HG02571 (cell line): ENCODE measurements around the gene DDX20.
"Not testable (repeated sequence)": the region's sequence is repeated elsewhere in the genome, so short reads cannot be mapped to it uniquely, and the experiment has no call there.

Experiments
- ATAC-seq: cut with Tn5 transposase; IDR thresholded peaks from one replicate; pipeline ENCODE4 v1.9.1; 2021; ENCODE audit warnings: mild to moderate bottlenecking, moderate library complexity; ENCODE audit not compliant: unreplicated experiment

DDX20 gene

DNA sequence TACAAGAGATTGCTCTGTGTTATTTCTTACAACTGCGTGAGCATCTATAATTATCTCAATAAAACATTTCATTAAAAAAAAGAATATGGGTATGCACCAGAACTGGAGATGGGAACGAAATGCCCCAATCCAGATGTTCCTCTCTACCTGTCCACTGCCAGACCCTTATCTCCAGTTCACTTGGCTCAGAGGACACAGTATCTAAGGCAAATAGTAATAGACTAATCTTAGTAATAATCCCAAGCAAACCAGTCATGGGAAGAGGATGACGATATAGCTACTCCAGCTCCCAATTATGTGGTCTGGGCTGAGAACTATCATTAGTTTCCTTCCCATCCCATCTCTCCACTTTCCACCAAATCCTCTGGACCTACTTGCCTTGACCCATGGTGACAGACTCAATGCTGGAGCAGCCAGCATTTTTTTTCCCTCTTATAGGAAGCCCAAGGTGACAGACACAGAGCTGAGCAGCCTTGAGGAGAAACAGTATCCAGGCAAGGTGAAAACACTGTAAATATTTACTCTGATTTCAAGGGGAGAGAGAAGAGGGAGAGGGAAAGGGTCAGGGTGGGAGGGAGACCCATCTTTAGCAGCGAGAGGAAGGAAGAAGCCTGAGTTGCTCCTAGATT, 28.7 kb downstream of the DDX20 start:
- ATAC-seq, result no peak

DNA sequence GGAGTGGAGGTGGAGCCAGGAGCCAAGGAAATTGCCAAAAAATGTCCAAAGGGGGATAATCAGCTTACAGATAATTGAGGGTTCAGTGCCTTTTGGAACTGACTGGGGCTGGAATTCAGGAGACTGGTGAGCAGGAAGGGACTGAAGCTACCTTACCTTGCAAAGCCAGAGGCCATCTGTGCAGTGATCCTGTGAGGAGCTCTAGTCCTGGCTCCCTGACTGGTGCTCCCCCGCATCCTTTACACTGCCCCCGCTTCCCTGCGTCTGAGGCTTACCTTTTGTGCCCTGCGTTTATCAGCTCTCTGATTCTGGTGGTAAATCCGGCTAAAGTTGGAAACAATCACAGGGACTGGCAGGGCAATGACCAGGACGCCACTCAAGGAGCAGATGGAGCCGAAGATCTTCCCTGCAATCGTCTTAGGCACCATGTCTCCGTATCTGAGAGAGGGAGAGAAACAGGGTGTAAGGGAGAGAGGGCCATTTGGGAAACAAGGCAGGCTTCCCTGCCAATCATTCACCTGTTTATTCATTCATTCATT, 31.0 kb downstream of the DDX20 start:
- no peak for ATAC-seq

- ATAC-seq, result no peak
Observed at GRCh38 chr1:111789142-111789541, 33.4 kb downstream of the DDX20 start.

DNA sequence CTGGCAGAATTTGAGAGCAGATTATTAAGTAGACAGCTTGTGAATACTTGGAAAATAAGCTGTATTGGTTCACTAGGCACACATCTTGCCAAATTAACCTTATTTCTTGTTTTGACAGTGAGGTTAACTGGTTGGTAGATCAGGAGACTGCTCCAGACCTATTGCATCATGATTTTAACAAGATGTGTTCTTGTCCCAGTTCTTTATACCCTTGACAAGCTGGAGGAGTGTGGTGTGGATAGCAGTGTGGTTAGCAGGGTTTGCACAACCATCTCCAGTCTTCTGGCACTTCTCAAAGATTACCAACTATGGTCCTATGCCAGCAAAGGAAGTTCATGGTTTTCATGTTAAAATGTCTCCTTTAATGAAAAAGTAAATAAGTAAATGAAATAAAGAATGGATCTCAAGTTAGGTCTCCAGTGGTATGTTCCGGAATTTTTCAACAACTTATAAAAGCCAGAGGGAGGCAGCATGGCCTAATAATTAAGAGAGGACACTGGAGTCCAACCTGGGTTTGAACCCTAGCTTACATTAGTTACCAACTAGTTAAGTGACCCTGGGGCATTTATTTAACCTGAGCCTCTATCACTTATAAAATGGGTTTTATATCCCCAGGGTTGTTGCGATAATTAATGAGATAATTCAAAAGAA, 34.1 kb downstream of the DDX20 start:
- no peak for ATAC-seq

- ATAC-seq, result no peak
Observed at GRCh38 chr1:111791776-111792175, 36.1 kb downstream of the DDX20 start.

DNA sequence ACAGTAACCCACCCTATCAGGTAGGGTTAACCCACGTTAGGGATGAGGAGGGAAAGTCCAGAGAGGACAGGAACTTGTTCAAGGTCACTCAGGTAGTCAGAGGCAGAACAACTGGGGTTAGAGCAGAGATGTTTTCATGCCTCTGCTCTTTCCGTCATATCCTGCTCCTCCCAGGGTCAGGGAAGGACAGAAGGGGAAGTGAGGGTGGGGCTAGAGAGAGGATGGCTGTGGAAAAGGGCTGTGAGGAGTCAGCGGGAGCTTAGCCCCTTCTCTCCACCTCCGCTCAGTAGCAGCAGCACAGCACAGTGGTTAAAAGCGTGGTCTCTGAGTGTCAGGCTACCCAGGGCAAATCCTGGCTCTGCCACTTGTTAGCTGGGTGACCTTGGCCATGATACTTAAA, 36.5 kb downstream of the DDX20 start:
- ATAC-seq, result no peak

DNA sequence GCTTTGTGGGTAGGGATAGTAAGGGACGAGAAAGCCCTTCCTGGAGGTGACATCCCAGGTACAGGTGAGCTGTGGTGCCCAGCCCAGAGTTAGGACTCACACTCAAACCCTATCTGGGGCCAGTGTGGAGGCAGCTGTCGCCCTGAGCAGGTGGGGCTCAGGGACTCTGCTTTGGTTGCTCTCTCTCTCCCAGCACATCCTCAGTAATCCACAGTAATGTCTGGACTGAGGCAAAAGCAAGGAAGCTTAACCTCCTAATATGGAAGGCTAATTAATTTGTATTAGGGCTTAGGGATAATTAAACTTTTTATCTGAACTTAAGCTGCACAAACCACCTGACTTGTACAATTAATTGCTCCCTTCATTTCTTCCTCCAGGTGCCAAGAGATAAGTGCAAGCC, 38.2 kb downstream of the DDX20 start:
- ATAC-seq, result no peak

DNA sequence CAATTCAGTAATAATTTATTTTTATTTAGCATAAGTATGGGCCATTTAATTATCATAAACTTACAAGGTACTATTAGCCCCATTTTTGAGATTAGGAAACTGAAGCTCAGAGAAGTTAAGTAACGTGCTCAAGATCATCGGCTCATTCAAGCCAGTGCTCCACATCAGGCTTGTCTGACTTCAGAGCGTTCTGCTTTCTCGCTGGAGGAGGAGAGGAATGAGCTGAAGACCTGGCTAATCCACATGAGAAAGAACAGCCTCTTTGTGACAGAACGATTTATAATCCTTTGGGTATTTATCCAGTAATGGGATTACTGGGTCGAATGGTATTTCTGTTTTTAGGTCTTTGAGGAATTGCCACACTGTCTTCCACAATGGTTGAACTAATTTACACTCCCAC, 39.7 kb downstream of the DDX20 start:
- ATAC-seq, result no peak

- no peak for ATAC-seq
Observed at GRCh38 chr1:111798580-111798979, 42.9 kb downstream of the DDX20 start.

GRCh38 chr1:111799722-111800121, 44.0 kb downstream of the DDX20 start:
- not testable (repeated sequence) for ATAC-seq

DNA sequence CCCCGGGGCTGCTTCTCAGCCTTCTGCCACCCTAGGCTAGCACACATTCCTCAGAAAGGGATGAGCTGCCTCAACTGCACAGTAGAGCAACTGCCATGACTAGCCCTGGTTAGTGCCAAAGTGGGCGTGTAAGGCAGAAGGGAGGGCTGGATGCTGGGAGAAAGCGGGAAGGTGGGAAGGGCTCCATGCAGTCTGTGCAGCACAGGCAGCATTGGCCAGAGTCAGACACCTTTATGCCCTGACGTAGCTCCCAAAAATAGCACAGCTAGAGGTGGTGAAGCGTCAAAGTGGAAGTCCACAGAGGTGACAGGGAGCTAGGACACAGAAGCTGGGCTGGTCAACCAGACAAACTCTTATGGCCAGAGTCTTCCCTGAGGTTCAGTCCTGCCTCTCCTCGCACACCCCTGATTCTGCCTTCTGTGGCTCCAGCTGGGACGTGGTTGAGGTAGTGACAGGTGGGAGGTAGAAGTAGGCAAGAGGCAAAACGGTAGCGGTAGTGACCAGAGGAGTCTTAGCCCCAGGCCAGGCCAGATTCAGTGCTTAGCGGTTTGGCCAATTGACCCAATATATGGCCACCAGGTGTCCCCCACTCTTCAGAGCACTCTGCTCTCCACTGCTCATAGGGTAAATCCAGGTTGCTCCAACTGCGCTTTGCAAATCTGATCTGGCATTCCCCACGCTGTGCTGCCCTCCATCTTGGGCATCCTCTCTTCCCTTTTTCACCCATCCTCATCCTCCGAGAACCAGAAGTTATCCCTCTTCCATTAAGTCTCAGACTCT, 45.6 kb downstream of the DDX20 start:
- ATAC-seq, result no peak

DNA sequence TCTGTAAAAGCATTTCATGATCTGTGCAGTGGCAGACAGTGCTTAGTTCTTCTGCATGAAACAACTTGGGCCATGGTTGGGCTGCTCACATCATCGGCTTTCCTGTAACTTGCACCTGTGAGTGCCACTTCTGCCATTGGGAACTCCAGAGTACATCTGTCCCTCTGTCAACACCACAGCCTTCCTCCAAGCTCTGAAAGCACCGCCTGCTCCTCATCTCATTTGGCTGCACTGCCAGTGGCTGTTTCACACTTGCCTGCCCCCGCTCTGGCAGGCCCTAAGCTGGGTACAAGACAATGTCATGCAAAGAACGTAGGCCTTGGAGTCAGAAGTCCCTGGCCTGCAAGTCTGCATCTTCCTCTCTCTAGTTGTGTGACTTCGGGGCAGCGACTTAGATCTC, 46.4 kb downstream of the DDX20 start:
- ATAC-seq, result no peak

- ATAC-seq, result no peak
Observed at GRCh38 chr1:111802984-111803383, 47.3 kb downstream of the DDX20 start.

DNA sequence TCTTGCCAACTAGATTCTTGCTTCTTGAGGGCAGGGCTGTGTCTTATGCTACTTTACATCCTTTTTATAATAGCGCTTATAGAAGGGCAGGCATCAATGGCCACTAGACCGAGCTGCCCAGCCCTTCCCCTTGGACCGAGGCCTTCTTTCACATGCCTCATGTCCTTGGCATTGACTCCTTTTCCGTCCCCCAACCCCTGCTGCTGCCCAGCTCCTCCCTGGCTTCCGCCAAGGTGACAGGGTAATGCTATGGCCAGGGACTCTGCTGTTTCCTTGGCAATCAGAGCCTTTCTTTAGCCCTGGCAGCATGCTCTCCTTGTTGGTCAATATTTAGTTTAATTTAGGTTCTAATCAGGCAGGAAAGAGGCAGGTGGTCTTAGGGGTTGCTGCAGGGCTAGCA, 48.2 kb downstream of the DDX20 start:
- no peak for ATAC-seq

GRCh38 chr1:111804776-111805175, 49.1 kb downstream of the DDX20 start:
- no peak for ATAC-seq

- ATAC-seq, result no peak
Observed at GRCh38 chr1:111805251-111805650, 49.5 kb downstream of the DDX20 start.

DNA sequence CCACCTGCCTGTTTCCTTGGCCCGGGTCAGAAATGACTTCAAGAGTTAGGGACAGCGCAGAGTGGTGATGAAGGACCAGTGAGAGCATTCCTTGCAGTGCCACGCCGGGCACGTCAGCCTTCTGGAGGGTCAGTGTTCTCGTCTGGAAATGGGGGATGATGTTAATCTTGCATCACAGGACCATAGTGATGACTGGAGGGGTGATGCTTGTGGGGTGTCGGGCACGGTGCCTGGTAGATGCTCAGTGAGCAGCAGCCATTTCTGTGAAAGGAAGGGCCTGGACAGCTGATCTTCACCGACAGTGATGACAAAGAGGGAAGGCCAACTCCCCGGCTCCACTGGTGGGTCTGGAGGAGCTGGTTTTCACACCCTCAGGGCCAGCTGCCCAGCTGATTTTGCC, 56.2 kb downstream of the DDX20 start:
- no peak for ATAC-seq

DNA sequence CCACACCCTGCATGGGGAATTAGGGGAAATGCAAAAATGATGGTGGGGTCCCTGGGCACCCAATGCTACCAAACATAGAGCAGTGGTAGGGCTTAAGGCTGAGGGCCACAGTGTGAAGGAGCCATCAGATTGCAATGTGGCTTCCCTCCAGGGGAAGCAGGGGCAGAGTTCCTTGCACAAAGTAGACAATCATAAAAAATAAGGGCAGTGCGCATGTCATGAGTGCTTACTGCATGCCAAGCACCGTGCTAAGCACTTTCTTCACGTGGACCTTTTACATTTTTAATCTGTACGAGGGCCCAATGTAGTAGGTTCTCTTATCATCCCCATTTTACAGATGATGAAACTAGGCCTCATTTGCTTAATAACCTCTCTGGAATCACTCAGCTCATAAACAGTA, 56.6 kb downstream of the DDX20 start:
- no peak for ATAC-seq

DNA sequence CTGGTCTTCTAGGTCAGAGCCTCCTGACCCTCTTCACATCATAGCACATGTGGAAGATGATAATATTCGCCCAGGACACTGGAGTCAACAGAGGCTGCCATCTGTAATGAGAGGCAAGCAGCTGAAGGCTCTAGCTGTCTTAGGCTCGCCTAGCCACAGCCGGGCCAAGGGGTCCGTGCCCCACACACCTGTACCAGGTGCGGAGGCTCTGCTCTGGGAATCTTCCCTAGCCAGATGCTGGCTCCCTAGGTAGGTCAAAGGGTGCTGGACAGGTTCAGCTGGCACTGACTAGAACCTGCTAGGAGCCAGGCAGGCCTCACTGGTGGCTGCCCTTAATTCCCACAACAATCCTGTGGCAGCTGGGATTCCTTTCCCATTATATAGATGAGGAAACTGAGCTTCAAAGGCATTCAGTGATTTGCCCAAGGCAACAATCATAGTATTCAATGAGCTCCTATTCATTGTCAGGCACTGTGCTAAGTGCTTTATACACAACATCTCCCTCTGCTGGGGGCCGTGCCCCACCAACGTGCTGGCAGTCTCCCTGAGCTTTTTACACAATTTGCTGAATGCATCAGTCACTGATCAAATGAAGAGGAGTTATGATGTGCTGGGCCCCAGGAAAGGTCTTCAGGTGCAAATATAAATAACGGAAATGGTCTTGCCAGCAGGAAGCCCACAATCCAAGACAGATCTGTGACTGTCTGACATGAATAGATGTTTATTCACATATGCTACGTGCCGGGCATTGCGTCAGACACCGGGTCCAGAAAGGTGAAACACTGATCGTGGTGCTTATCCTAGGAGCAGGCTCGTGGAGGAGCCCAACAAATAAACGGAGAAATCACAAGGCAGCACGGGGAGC, 58.0 kb downstream of the DDX20 start:
- no peak for ATAC-seq

GRCh38 chr1:111814305-111814628, 58.6 kb downstream of the DDX20 start:
- ATAC-seq, result no peak

GRCh38 chr1:111814642-111815041, 58.9 kb downstream of the DDX20 start:
- ATAC-seq, result no peak
